DND-41 (cell line): ENCODE results near the gene MCF2L2.

ENCODE experiments used
- EZH2 ChIP-seq: IDR thresholded peaks from 3 replicates; pipeline ENCODE4 v1.6.1; 2012; ENCODE audit warnings: borderline replicate concordance, low read depth, mild to moderate bottlenecking, moderate library complexity, low read length, inconsistent platforms; ENCODE audit not compliant: severe bottlenecking
- TF ChIP-seq, protein P1 (sequence below): IDR thresholded peaks from 2 replicates; pipeline ENCODE4 v1.5.1; 2012; ENCODE audit warnings: borderline replicate concordance, low read length, moderate library complexity, mild to moderate bottlenecking; ENCODE audit not compliant: poor library complexity, severe bottlenecking; ENCODE audit errors: extremely low read depth

DNA sequence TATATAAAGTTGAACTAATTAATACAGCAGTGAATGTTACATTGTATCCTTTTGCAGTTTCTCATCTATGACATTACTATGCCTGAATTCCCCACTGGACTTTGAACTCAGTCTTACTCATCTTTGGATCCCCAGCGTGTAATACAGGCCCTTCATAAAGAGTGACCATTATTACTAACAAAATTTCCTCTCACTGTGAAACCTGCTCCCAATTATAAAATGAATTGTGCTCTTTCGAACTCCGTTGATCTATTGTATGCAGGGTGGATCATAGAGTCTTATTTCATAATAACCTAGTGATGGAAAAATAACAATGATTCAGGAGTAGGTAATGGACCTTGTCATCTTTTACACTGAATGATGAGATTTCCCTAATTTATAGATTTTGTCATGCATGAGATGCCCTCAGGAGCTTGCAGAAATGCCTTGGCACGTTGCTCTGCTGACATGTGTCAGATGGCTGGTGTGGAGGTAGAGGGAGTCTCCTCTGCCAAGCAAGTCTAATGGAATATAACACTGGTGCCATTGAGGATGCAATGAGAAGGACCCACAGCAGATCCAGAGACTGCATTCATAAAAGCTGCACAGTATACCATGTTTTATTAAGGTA, 149.8 kb downstream of the MCF2L2 start:
- TF ChIP-seq, protein P1, sequence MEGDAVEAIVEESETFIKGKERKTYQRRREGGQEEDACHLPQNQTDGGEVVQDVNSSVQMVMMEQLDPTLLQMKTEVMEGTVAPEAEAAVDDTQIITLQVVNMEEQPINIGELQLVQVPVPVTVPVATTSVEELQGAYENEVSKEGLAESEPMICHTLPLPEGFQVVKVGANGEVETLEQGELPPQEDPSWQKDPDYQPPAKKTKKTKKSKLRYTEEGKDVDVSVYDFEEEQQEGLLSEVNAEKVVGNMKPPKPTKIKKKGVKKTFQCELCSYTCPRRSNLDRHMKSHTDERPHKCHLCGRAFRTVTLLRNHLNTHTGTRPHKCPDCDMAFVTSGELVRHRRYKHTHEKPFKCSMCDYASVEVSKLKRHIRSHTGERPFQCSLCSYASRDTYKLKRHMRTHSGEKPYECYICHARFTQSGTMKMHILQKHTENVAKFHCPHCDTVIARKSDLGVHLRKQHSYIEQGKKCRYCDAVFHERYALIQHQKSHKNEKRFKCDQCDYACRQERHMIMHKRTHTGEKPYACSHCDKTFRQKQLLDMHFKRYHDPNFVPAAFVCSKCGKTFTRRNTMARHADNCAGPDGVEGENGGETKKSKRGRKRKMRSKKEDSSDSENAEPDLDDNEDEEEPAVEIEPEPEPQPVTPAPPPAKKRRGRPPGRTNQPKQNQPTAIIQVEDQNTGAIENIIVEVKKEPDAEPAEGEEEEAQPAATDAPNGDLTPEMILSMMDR, result no peak
- no peak for TF ChIP-seq EZH2
